Stimulated activated memory B cell treated with anti-CD40 and anti-IgM and Interleukin-4, amounts not matched to agents 10 μg/mL and 1 μg/mL and 100 μg/mL, for 72 hours (primary cell): ENCODE data around the gene MIA2.
"Not testable (repeated sequence)": the region's sequence is repeated elsewhere in the genome, so short reads cannot be mapped to it uniquely, and the experiment has no call there.

ENCODE experiments used
- ATAC-seq: fragments of 150-1000 bp; cut with Tn5 transposase; 2 replicates; pipeline ENCODE4 v1.10.0; 2021
- H3K27ac Mint-ChIP-seq: one replicate; pipeline ENCODE4 v1.8.0; 2022; ENCODE audit warnings: mild to moderate bottlenecking, mixed read lengths
- H3K27me3 Mint-ChIP-seq: one replicate; pipeline ENCODE4 v1.8.0; 2022; ENCODE audit warnings: mixed read lengths
- H3K36me3 Mint-ChIP-seq: one replicate; pipeline ENCODE4 v1.8.0; 2022; ENCODE audit warnings: mixed read lengths
- H3K4me1 Mint-ChIP-seq: one replicate; pipeline ENCODE4 v1.8.0; 2022; ENCODE audit warnings: mixed read lengths
- H3K4me3 Mint-ChIP-seq: one replicate; pipeline ENCODE4 v1.8.0; 2022; ENCODE audit warnings: mild to moderate bottlenecking, moderate library complexity, mixed read lengths
- H3K9me3 Mint-ChIP-seq: one replicate; pipeline ENCODE4 v1.8.0; 2022; ENCODE audit warnings: mixed read lengths

Gene MIA2

GRCh38 chr14:39219075-39219499 lies 14.6 kb upstream of the MIA2 start:
- Mint-ChIP-seq H3K36me3 (no peaks in the 10 kb centered on the region), H3K4me3 (no peak overlapping the region), H3K9me3 (no peaks in the 10 kb centered on the region), H3K27ac (no peak overlapping the region), H3K4me1 (peaks cover 13% of the 10 kb centered on the region), H3K27me3 (no peaks in the 10 kb centered on the region)
- no peak for ATAC-seq

- not testable (repeated sequence) for ATAC-seq, H3K4me3 Mint-ChIP-seq, H3K27ac Mint-ChIP-seq, H3K36me3 Mint-ChIP-seq, H3K27me3 Mint-ChIP-seq, H3K9me3 Mint-ChIP-seq
- peaks cover 13% of the 10 kb centered on the region for H3K4me1 Mint-ChIP-seq
These were observed 13.2 kb upstream of the MIA2 start for GRCh38 chr14:39220473-39220872.

- Mint-ChIP-seq H3K36me3 (no peaks in the 10 kb centered on the region), H3K27me3 (no peaks in the 10 kb centered on the region), H3K9me3 (no peaks in the 10 kb centered on the region), H3K4me3 (no peak overlapping the region), H3K4me1 (peaks cover 5% of the 10 kb centered on the region), H3K27ac (no peak overlapping the region)
- ATAC-seq = no peak
These were observed 5.7 kb upstream of the MIA2 start for GRCh38 chr14:39228044-39228443.

GRCh38 chr14:39228509-39229221 lies 5.0 kb upstream of the MIA2 start:
- Mint-ChIP-seq H3K4me1 (peaks cover 6% of the 10 kb centered on the region), H3K36me3 (no peaks in the 10 kb centered on the region), H3K9me3 (no peaks in the 10 kb centered on the region), H3K4me3 (no peak overlapping the region), H3K27ac (no peak overlapping the region), H3K27me3 (no peaks in the 10 kb centered on the region)
- ATAC-seq = no peak

- H3K4me3 Mint-ChIP-seq = no peak overlapping the region
- H3K9me3 Mint-ChIP-seq = no peaks in the 10 kb centered on the region
- H3K27ac Mint-ChIP-seq = no peak overlapping the region
- H3K27me3 Mint-ChIP-seq = no peaks in the 10 kb centered on the region
- no peaks in the 10 kb centered on the region for H3K36me3 Mint-ChIP-seq
- ATAC-seq = no peak
- H3K4me1 Mint-ChIP-seq = peaks cover 6% of the 10 kb centered on the region
These were observed 4.5 kb upstream of the MIA2 start for GRCh38 chr14:39229222-39229543.

GRCh38 chr14:39229601-39230110 lies 4.1 kb upstream of the MIA2 start:
- Mint-ChIP-seq H3K9me3 (no peaks in the 10 kb centered on the region), H3K27me3 (no peaks in the 10 kb centered on the region), H3K36me3 (no peaks in the 10 kb centered on the region), H3K27ac (no peak overlapping the region), H3K4me3 (no peak overlapping the region), H3K4me1 (peaks cover 6% of the 10 kb centered on the region)
- ATAC-seq = no peak

- no peak for ATAC-seq
- no peaks in the 10 kb centered on the region for H3K36me3 Mint-ChIP-seq
- no peaks in the 10 kb centered on the region for H3K9me3 Mint-ChIP-seq
- no peak overlapping the region for H3K27ac Mint-ChIP-seq
- H3K4me3 Mint-ChIP-seq = no peak overlapping the region
- peaks cover 6% of the 10 kb centered on the region for H3K4me1 Mint-ChIP-seq
- no peaks in the 10 kb centered on the region for H3K27me3 Mint-ChIP-seq
These were observed 3.2 kb upstream of the MIA2 start for GRCh38 chr14:39230416-39231035.

- H3K27ac Mint-ChIP-seq, H3K4me1 Mint-ChIP-seq, ATAC-seq, H3K4me3 Mint-ChIP-seq, H3K36me3 Mint-ChIP-seq, H3K9me3 Mint-ChIP-seq, H3K27me3 Mint-ChIP-seq: not testable (repeated sequence)
These were observed 1.8 kb upstream of the MIA2 start for GRCh38 chr14:39231751-39232553.

GRCh38 chr14:39232554-39233415 lies 930 bp upstream of the MIA2 start:
- no peaks in the 10 kb centered on the region for H3K36me3 Mint-ChIP-seq

GRCh38 chr14:39234986-39235385 lies 1.3 kb downstream of the MIA2 start:
- not testable (repeated sequence) for H3K27me3 Mint-ChIP-seq, H3K4me1 Mint-ChIP-seq, H3K27ac Mint-ChIP-seq, H3K36me3 Mint-ChIP-seq, ATAC-seq, H3K9me3 Mint-ChIP-seq, H3K4me3 Mint-ChIP-seq

More at GRCh38 chr14:39232554-39233415, 930 bp upstream of the MIA2 start:
- H3K27ac Mint-ChIP-seq = no peak overlapping the region
- H3K4me3 Mint-ChIP-seq = no peak overlapping the region
- no peaks in the 10 kb centered on the region for H3K27me3 Mint-ChIP-seq
- peaks cover 6% of the 10 kb centered on the region for H3K4me1 Mint-ChIP-seq
- no peaks in the 10 kb centered on the region for H3K9me3 Mint-ChIP-seq
- no peak for ATAC-seq

GRCh38 chr14:39235466-39235865 lies 1.8 kb downstream of the MIA2 start:
- not testable (repeated sequence) for H3K4me3 Mint-ChIP-seq, H3K4me1 Mint-ChIP-seq, H3K27ac Mint-ChIP-seq, H3K27me3 Mint-ChIP-seq, ATAC-seq, H3K36me3 Mint-ChIP-seq, H3K9me3 Mint-ChIP-seq

GRCh38 chr14:39240769-39241168 lies 7.1 kb downstream of the MIA2 start:
- peaks cover 11% of the 10 kb centered on the region for H3K27me3 Mint-ChIP-seq
- H3K9me3 Mint-ChIP-seq = no peaks in the 10 kb centered on the region
- no peaks in the 10 kb centered on the region for H3K36me3 Mint-ChIP-seq
- no peak overlapping the region for H3K4me3 Mint-ChIP-seq
- no peaks in the 10 kb centered on the region for H3K4me1 Mint-ChIP-seq
- no peak overlapping the region for H3K27ac Mint-ChIP-seq
- ATAC-seq = no peak

GRCh38 chr14:39241637-39242036 lies 7.9 kb downstream of the MIA2 start:
- Mint-ChIP-seq H3K36me3 (no peaks in the 10 kb centered on the region), H3K4me1 (no peaks in the 10 kb centered on the region), H3K27ac (no peak overlapping the region), H3K27me3 (peaks cover 12% of the 10 kb centered on the region), H3K4me3 (no peak overlapping the region), H3K9me3 (no peaks in the 10 kb centered on the region)
- ATAC-seq = no peak

- Mint-ChIP-seq H3K27ac (no peak overlapping the region), H3K4me1 (no peaks in the 10 kb centered on the region)
These were observed 10.1 kb downstream of the MIA2 start for GRCh38 chr14:39243831-39244230.

GRCh38 chr14:39246618-39247017 lies 12.9 kb downstream of the MIA2 start:
- Mint-ChIP-seq H3K36me3 (no peaks in the 10 kb centered on the region), H3K4me3 (no peak overlapping the region), H3K27me3 (peaks cover 28% of the 10 kb centered on the region), H3K27ac (no peak overlapping the region), H3K9me3 (no peaks in the 10 kb centered on the region), H3K4me1 (no peaks in the 10 kb centered on the region)
- ATAC-seq = no peak

More at GRCh38 chr14:39243831-39244230, 10.1 kb downstream of the MIA2 start:
- ATAC-seq = no peak
- H3K27me3 Mint-ChIP-seq = peaks cover 19% of the 10 kb centered on the region
- H3K9me3 Mint-ChIP-seq = no peaks in the 10 kb centered on the region
- no peaks in the 10 kb centered on the region for H3K36me3 Mint-ChIP-seq
- H3K4me3 Mint-ChIP-seq = no peak overlapping the region
